HCT116 (cell line): ENCODE measurements around the gene JPH3.

Experiments used
- ATF3 ChIP-seq: IDR thresholded peaks from 2 replicates; pipeline ENCODE4 v1.6.1; 2012
- CTCF ChIP-seq, 3 experiments: fragments of 200-600 bp in 1 of 3; sonication (generic) in 1 of 3; IDR thresholded peaks in 2 of 3; conservative IDR thresholded peaks in 1 of 3; 2 replicates each; pipeline ENCODE4 v1.5.1; 2012 to 2017; ENCODE audit warnings: low read depth in 2 of 3, low read length in 2 of 3, antibody characterized with exemption in 1 of 3, borderline replicate concordance in 1 of 3, control low read depth in 1 of 3, mild to moderate bottlenecking in 1 of 3, mixed read lengths in 1 of 3, mixed run types in 1 of 3, moderate library complexity in 1 of 3; ENCODE audit not compliant: insufficient read depth in 1 of 3
- ELF1 ChIP-seq: IDR thresholded peaks from 2 replicates; pipeline ENCODE4 v1.6.1; 2012; ENCODE audit warnings: low read depth, borderline replicate concordance
- EZH2 ChIP-seq: fragments of 200-600 bp; sonication (generic); IDR thresholded peaks from 2 replicates; pipeline ENCODE4 v1.6.1; 2017; ENCODE audit warnings: antibody characterized with exemption, mixed run types
- MAX ChIP-seq: IDR thresholded peaks from 2 replicates; pipeline ENCODE4 v1.6.1; 2012
- POLR2A ChIP-seq: IDR thresholded peaks from 2 replicates; pipeline ENCODE4 v1.7.0; 2011; ENCODE audit warnings: borderline replicate concordance; ENCODE audit not compliant: insufficient read depth, insufficient read length; ENCODE audit errors: extremely low read depth
- POLR2AphosphoS5 ChIP-seq: IDR thresholded peaks from 2 replicates; pipeline ENCODE4 v1.6.1; 2011; ENCODE audit warnings: mild to moderate bottlenecking, low read depth, low read length, moderate library complexity
- RAD21 ChIP-seq: IDR thresholded peaks from 2 replicates; pipeline ENCODE4 v1.6.1; 2012; ENCODE audit warnings: low read depth, mild to moderate bottlenecking
- SIN3A ChIP-seq: IDR thresholded peaks from 2 replicates; pipeline ENCODE4 v1.6.1; 2012; ENCODE audit warnings: low read depth
- SRF ChIP-seq: IDR thresholded peaks from 2 replicates; pipeline ENCODE4 v1.6.1; 2012; ENCODE audit warnings: low read depth
- TCF7L2 ChIP-seq: IDR thresholded peaks from 2 replicates; pipeline ENCODE4 v1.7.0; 2011; ENCODE audit warnings: borderline replicate concordance, inconsistent platforms; ENCODE audit not compliant: insufficient read depth, insufficient read length; ENCODE audit errors: extremely low read depth
- YY1 ChIP-seq: IDR thresholded peaks from 2 replicates; pipeline ENCODE4 v1.6.1; 2011; ENCODE audit warnings: low read length, low read depth, moderate library complexity, mild to moderate bottlenecking; ENCODE audit not compliant: insufficient replicate concordance; ENCODE audit errors: extremely low read depth
- ZFX ChIP-seq: fragments of 450-650 bp; IDR thresholded peaks from 2 replicates; pipeline ENCODE4 v1.6.1; 2017
- ZNF274 ChIP-seq: fragments of 200-500 bp; sonication (Bioruptor generic); IDR thresholded peaks from 2 replicates; pipeline ENCODE4 v1.6.1; 2014; ENCODE audit warnings: mild to moderate bottlenecking, low read depth, low read length, inconsistent platforms

- no peak for TF ChIP-seq EZH2
- no peak for TF ChIP-seq POLR2A
- no peak for TF ChIP-seq CTCF (IDR thresholded peaks at IDR 0.05 in 2 of 3, conservative IDR thresholded peaks at IDR 0.05 in 1 of 3; ENCODE audit: borderline replicate concordance in 1 of 3, insufficient read depth in 1 of 3, low read depth in 2 of 3, low read length in 2 of 3)
- TF ChIP-seq SRF = no peak
- TF ChIP-seq ATF3 = no peak
- no peak for TF ChIP-seq RAD21
- no peak for TF ChIP-seq SIN3A
- TF ChIP-seq ZFX = no peak
- no peak for TF ChIP-seq MAX
- TF ChIP-seq POLR2AphosphoS5 = no peak
- no peak for TF ChIP-seq YY1
- TF ChIP-seq TCF7L2 = no peak
- no peak for TF ChIP-seq ZNF274
- TF ChIP-seq ELF1 = no peak
Observed at GRCh38 chr16:87731607-87732006, 129.3 kb downstream of the JPH3 start.
